ENCODE results near the gene TIMP1. TPM values are rescaled to one million over a fixed set of nuclear protein-coding genes. Genes with fewer than 3 reads are reported as not detected.
A peak's percentile ranks its signal among the peaks of the same experiment; 100 is the strongest.

TIMP1 gene
- total and polyA plus RNA-seq, 3 experiments from 2014 or later = 6.9 to 170 (median 7.8) TPM

DNA sequence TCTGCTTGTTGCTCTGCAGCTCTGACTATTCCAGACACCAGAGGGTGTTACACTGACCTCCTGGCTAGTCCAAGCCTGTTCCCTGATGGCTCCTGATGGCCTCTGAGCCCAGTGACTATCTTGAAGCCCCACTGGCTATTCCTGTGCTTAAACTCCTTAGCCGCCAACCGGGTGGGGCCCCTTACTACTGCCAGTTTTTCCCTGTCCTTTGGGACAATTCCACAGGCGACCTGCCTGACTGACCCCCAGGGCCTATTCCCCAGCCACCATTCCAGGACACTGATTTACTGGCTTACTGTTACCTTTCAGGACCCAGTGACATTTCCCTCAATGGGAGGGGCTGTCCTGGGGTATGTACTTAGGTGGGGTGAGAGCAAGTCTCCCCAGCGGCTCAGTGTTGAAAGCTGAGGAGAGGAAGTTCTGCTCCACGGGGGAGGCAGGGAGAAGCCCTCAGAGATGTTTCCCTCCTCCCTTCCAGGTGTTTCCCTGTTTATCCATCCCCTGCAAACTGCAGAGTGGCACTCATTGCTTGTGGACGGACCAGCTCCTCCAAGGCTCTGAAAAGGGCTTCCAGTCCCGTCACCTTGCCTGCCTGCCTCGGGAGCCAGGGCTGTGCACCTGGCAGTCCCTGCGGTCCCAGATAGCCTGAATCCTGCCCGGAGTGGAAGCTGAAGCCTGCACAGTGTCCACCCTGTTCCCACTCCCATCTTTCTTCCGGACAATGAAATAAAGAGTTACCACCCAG, 4.0 kb downstream of the TIMP1 start:
- Histone ChIP-seq H3K27ac (ENCODE audit: low read depth, low read length) (no peak overlapping the region), H3K4me3 (ENCODE audit: low read length) (no peak overlapping the region), H3K36me3 (ENCODE audit: insufficient read depth, low read length) (no peaks in the 10 kb centered on the region), H3K9me3 (ENCODE audit: low read length) (no peaks in the 10 kb centered on the region), H3K27me3 (ENCODE audit: insufficient read depth, low read length, poor library complexity, severe bottlenecking) (no peaks in the 10 kb centered on the region), H3K4me1 (ENCODE audit: insufficient read depth, low read length) (peaks cover 12% of the 10 kb centered on the region)
- ChIA-PET CTCF (no interaction called here), POLR2A (no interaction called here)
- peaks cover 17 to 25% (median 23%) of the 10 kb centered on the region in 3 donors for H3K4me1 Mint-ChIP-seq
- peaks cover 0 to 12% (median 0%) of the 10 kb centered on the region in 3 donors for H3K36me3 Mint-ChIP-seq
- no peak for DNase-seq
- peak overlapping the region in 3 of 8 donors; percentile 7 to 78 (median 21) for H3K27ac Mint-ChIP-seq
- H3K4me3 Mint-ChIP-seq = no peak overlapping the region
- H3K9me3 Mint-ChIP-seq = no peaks in the 10 kb centered on the region
- peaks cover 0 to 3% of the 10 kb centered on the region in 2 donors for H3K27me3 Mint-ChIP-seq

DNA sequence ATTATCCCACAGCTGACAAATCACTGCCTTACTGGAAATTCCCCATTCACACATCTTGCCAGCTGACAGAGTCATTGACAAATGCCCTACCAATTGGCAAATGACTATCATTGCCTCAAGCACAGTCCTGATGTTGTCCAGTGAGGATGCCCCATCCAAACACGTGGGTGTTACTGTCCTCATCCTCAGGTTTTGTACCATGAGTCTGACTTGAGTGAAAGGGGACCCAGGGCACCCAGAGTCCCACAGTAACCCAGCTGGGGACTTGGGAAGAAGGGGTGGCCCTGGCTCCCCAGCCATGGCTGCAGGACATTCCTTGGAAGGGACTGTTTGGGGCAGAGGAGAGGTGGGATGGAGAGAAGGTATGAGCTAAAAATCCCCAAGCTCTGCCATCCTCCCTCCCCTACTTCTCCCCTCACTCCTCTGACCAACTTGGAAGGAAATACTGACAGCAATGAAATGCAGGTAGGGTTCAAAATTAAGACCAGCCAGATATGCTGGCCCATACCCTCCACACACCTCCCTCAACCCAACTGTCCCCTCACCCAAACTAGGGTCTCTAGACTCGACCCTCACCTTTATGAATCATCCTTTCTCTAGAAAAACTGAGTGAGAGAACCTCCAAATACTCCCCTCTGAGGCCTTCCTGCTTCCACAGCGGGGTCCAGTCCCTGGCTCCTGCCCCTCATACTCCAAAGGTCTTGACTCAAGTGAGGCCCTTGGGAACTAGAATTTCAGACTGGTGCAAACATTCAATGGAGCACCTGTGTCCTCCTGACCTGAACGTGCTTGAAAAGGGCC, 5.1 kb downstream of the TIMP1 start:
- H3K27me3 Mint-ChIP-seq = peaks cover 0 to 3% of the 10 kb centered on the region in 2 donors
- no peaks in the 10 kb centered on the region for H3K9me3 Mint-ChIP-seq
- Histone ChIP-seq H3K9me3 (ENCODE audit: low read length) (no peaks in the 10 kb centered on the region), H3K4me1 (ENCODE audit: insufficient read depth, low read length) (peaks cover 4% of the 10 kb centered on the region), H3K36me3 (ENCODE audit: insufficient read depth, low read length) (no peaks in the 10 kb centered on the region), H3K27me3 (ENCODE audit: insufficient read depth, low read length, poor library complexity, severe bottlenecking) (no peaks in the 10 kb centered on the region), H3K4me3 (ENCODE audit: low read length) (no peak overlapping the region), H3K27ac (ENCODE audit: low read depth, low read length) (no peak overlapping the region)
- peak overlapping the region in 5 of 8 donors; percentile 43 to 78 (median 50) for H3K27ac Mint-ChIP-seq
- no peak for DNase-seq
- peaks cover 8 to 14% (median 13%) of the 10 kb centered on the region in 3 donors for H3K4me1 Mint-ChIP-seq
- peaks cover 0 to 12% (median 0%) of the 10 kb centered on the region in 3 donors for H3K36me3 Mint-ChIP-seq
- POLR2A ChIA-PET = no interaction called here
- CTCF ChIA-PET = no interaction called here
- H3K4me3 Mint-ChIP-seq = no peak overlapping the region

DNA sequence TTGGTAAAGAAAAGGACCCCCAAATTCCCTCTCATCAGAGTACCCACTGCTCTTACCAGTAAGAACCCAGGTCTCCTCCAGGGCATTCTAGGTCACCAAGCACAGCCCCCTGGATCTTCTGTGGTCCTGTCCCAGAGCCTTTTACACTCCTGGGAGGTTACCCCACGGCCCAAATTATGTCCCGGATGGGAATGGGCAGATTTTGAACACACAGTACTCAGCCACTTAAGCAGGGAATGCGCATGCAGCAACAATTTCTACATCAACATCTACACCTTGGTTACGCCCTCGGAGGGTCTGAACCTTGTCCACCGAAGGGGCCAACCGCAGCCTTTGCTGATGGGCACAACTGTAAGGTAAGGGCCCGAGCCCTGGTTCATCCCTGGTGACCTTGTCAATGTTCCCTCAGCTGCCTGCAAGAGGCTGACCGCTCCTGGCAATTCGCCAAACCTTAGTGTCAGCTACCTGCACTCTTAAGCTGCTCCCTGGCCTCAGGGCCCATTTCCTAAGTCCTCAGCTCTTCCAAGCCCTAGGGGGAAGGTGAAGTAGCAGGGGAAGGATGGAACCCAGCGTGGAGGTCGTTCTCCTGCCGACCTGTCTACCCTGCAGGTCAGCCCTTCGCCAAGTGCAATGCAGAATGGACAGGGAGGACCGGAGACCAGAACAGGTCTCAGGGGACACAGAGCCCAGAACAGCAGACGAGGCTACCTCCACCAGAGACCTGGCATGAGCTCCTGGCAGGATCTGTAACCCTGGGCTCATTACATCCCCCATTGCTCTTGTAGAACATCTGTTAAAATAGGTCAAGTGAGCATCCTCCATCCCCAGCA, 5.9 kb downstream of the TIMP1 start:
- H3K4me3 Mint-ChIP-seq = no peak overlapping the region
- Histone ChIP-seq H3K27ac (ENCODE audit: low read depth, low read length) (no peak overlapping the region), H3K4me1 (ENCODE audit: insufficient read depth, low read length) (no peaks in the 10 kb centered on the region), H3K4me3 (ENCODE audit: low read length) (no peak overlapping the region), H3K9me3 (ENCODE audit: low read length) (no peaks in the 10 kb centered on the region), H3K36me3 (ENCODE audit: insufficient read depth, low read length) (no peaks in the 10 kb centered on the region), H3K27me3 (ENCODE audit: insufficient read depth, low read length, poor library complexity, severe bottlenecking) (no peaks in the 10 kb centered on the region)
- peaks cover 0 to 12% (median 0%) of the 10 kb centered on the region in 3 donors for H3K36me3 Mint-ChIP-seq
- H3K4me1 Mint-ChIP-seq = peaks cover 8 to 11% (median 10%) of the 10 kb centered on the region in 3 donors
- CTCF ChIA-PET = no interaction called here
- DNase-seq = no peak
- H3K27ac Mint-ChIP-seq = peak overlapping the region in 3 of 8 donors; percentile 50 to 68 (median 52)
- no peaks in the 10 kb centered on the region for H3K9me3 Mint-ChIP-seq
- POLR2A ChIA-PET = no interaction called here
- peaks cover 0 to 3% of the 10 kb centered on the region in 2 donors for H3K27me3 Mint-ChIP-seq

DNA sequence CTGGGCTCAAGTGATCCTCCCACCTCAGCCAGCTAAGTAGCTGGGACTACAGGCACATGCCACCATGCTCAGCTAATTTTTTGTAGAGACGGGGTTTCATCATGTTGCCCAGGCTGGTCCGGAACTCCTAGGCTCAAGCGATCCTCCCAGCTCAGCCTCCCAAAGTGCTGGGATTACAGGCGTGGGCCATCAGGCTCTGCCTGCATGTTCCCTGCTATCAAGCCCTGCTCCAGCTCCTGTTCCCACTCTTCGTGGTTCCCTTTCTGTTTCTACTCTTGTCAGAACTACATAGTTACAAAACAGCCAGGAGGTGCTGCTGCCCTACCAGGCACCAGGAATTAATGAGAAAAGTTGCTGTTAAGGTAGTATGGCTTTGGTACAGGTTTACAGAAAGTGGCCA, 8.7 kb downstream of the TIMP1 start:
- Histone ChIP-seq H3K9me3 (ENCODE audit: low read length) (no peaks in the 10 kb centered on the region), H3K27me3 (ENCODE audit: insufficient read depth, low read length, poor library complexity, severe bottlenecking) (no peaks in the 10 kb centered on the region), H3K4me3 (ENCODE audit: low read length) (no peak overlapping the region), H3K4me1 (ENCODE audit: insufficient read depth, low read length) (peaks cover 4% of the 10 kb centered on the region), H3K27ac (ENCODE audit: low read depth, low read length) (no peak overlapping the region), H3K36me3 (ENCODE audit: insufficient read depth, low read length) (no peaks in the 10 kb centered on the region)
- ChIA-PET POLR2A (no interaction called here), CTCF (no interaction called here)
- Mint-ChIP-seq H3K27ac (no peak overlapping the region), H3K36me3 (peaks cover 0 to 1% (median under 1%) of the 10 kb centered on the region in 3 donors), H3K9me3 (peaks cover under 1 to 5% (median 2%) of the 10 kb centered on the region in 5 donors), H3K4me3 (no peak overlapping the region), H3K27me3 (peaks cover 0 to 1% of the 10 kb centered on the region in 2 donors), H3K4me1 (peaks cover 6 to 8% (median 7%) of the 10 kb centered on the region in 3 donors)
- no peak for DNase-seq

DNA sequence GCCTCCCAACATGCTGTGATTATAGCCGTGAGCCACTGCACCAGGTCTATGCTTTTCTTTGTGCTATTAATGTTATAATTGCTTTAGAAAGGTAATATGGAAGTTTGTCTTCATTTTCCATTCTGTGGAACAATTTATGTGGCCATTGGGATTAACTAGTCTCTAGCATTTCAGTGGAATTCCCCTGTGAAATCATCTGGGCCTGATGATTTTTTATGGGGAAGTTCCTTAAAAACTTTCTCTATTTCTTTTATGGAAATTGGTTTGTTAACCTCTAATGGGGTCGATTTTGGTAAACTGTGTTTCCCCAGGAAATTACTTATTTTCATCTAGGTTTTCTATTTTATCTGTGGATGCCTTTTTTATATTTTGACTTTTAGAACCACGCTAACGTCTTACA, 11.3 kb downstream of the TIMP1 start:
- H3K9me3 ChIP-seq (ENCODE audit: low read length) = no peaks in the 10 kb centered on the region
- peaks cover 8% of the 10 kb centered on the region for H3K4me1 ChIP-seq (ENCODE audit: insufficient read depth, low read length)
- no peak overlapping the region for H3K4me3 ChIP-seq (ENCODE audit: low read length)
- no peak overlapping the region for H3K4me3 Mint-ChIP-seq
- H3K27me3 ChIP-seq (ENCODE audit: insufficient read depth, low read length, poor library complexity, severe bottlenecking) = no peaks in the 10 kb centered on the region
- POLR2A ChIA-PET = no interaction called here
- peaks cover 0 to 4% of the 10 kb centered on the region in 2 donors for H3K27me3 Mint-ChIP-seq
- peaks cover 0 to 13% (median 7%) of the 10 kb centered on the region in 3 donors for H3K36me3 Mint-ChIP-seq
- H3K9me3 Mint-ChIP-seq = peaks cover 13 to 23% (median 22%) of the 10 kb centered on the region in 5 donors
- H3K27ac Mint-ChIP-seq = no peak overlapping the region
- H3K36me3 ChIP-seq (ENCODE audit: insufficient read depth, low read length) = no peaks in the 10 kb centered on the region
- no peak overlapping the region for H3K27ac ChIP-seq (ENCODE audit: low read depth, low read length)
- no peak for DNase-seq
- H3K4me1 Mint-ChIP-seq = peaks cover 12 to 18% (median 13%) of the 10 kb centered on the region in 3 donors
- CTCF ChIA-PET = no interaction called here

DNA sequence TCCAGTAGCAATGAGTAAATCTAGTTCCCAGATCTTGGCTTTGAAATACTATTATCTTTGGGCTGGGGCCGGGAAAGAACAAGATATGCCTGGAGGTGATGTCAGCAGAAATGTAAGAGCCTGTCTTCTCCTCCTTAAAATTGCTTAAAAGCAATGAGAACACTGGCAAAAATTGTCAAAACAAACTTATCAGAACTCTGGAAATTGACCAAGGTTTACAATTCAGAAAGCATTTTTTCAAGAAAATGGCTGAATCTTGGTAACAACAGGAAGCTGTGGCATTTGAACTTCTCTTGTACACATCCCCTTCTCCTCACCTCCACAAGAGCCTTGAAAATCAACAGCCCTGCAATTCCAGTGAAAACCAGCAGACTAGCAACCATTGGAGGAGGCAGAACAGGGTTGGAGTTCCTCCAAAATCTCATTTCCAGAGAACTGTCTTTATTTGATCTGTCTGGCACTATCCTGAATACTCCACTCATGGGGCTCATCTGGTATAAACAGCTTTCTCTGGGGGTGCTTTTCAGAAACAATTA, 13.5 kb downstream of the TIMP1 start:
- ChIA-PET POLR2A (interaction anchor here (0.5 to 0.8 kb wide), 2 partner anchors 13 to 40 kb away, joined by 4 to 6 read pairs; no protein-coding TSS in a partner anchor), CTCF (no interaction called here)
- Histone ChIP-seq H3K27me3 (ENCODE audit: insufficient read depth, low read length, poor library complexity, severe bottlenecking) (no peaks in the 10 kb centered on the region), H3K36me3 (ENCODE audit: insufficient read depth, low read length) (no peaks in the 10 kb centered on the region), H3K9me3 (ENCODE audit: low read length) (no peaks in the 10 kb centered on the region), H3K4me1 (ENCODE audit: insufficient read depth, low read length) (peaks cover 8% of the 10 kb centered on the region), H3K27ac (ENCODE audit: low read depth, low read length) (no peak overlapping the region), H3K4me3 (ENCODE audit: low read length) (no peak overlapping the region)
- peaks cover 19 to 32% (median 28%) of the 10 kb centered on the region in 5 donors for H3K9me3 Mint-ChIP-seq
- no peak for DNase-seq
- H3K36me3 Mint-ChIP-seq = peaks cover 0 to 17% (median 7%) of the 10 kb centered on the region in 3 donors
- H3K4me3 Mint-ChIP-seq = peak overlapping the region in 2 of 7 donors; percentile 0 to 33
- peaks cover 0 to 3% of the 10 kb centered on the region in 2 donors for H3K27me3 Mint-ChIP-seq
- H3K27ac Mint-ChIP-seq = peak overlapping the region in 4 of 8 donors; percentile 36 to 52 (median 48)
- peaks cover 12 to 18% (median 13%) of the 10 kb centered on the region in 3 donors for H3K4me1 Mint-ChIP-seq

DNA sequence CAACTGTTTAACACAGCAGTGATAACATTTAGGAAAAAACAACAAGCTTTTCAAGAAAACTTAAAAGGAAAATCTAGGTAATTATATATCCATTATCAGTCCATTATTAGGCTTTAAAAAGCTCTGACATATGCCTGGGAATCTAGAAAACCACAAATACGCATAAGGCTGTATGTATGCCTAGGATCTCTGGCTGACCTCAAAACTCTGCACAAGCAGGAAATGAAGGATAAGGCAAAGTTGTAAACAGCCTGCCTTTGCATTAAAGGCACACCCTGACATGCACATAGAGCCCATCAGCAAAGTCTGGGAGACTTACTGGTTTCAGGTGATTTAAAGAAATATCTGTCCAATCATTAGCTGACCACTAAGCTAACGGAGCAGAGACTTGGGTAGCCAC, 14.0 kb downstream of the TIMP1 start:
- Mint-ChIP-seq H3K36me3 (peaks cover 0 to 17% (median 7%) of the 10 kb centered on the region in 3 donors), H3K27me3 (peaks cover 0 to 3% of the 10 kb centered on the region in 2 donors), H3K4me3 (peak overlapping the region in 2 of 7 donors; percentile 0 to 33), H3K27ac (peak overlapping the region in 1 of 8 donors; percentile 47), H3K4me1 (peaks cover 12 to 18% (median 13%) of the 10 kb centered on the region in 3 donors), H3K9me3 (peaks cover 19 to 32% (median 28%) of the 10 kb centered on the region in 5 donors)
- H3K36me3 ChIP-seq (ENCODE audit: insufficient read depth, low read length) = no peaks in the 10 kb centered on the region
- H3K27me3 ChIP-seq (ENCODE audit: insufficient read depth, low read length, poor library complexity, severe bottlenecking) = no peaks in the 10 kb centered on the region
- no peak overlapping the region for H3K27ac ChIP-seq (ENCODE audit: low read depth, low read length)
- POLR2A ChIA-PET = interaction anchor here (0.8 kb wide), 1 partner anchor 40 kb away, joined by 4 read pairs; no protein-coding TSS in a partner anchor
- no peak for DNase-seq
- H3K4me1 ChIP-seq (ENCODE audit: insufficient read depth, low read length) = peaks cover 8% of the 10 kb centered on the region
- peak overlapping the region; percentile 17 for H3K4me3 ChIP-seq (ENCODE audit: low read length)
- CTCF ChIA-PET = no interaction called here
- H3K9me3 ChIP-seq (ENCODE audit: low read length) = no peaks in the 10 kb centered on the region
